WI38 (cell line): Measurements from ENCODE around the gene CA6.

Experiments used
- H3K4me3 ChIP-seq: 2 replicates; pipeline ENCODE4 v1.5.1; 2011; ENCODE audit warnings: low read depth, mild to moderate bottlenecking, control low read depth, low read length
- TF ChIP-seq, protein P1 (sequence below): IDR thresholded peaks from 2 replicates; pipeline ENCODE4 v1.5.1; 2012; ENCODE audit warnings: low read depth, mild to moderate bottlenecking, control low read depth, low read length

CA6 gene

DNA sequence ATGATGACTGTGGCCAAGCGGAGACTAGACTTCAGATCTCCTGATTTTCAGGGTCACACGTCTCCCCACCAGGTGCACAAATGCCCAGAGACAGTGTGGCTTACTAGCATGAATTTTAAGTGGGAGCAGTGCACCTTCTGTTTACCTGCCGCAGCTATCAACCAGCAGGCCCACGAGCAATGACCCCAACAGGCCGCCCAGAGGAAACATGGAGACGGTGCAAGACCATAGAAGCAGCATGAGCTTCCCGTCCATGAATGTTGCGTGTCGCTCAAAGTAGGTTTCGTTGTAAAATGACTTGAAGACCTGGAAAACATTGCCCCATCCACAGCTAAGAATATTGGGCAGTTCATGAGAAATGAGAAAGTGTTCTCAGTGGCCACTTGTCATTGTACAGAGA is 77.1 kb downstream of the CA6 start:
- TF ChIP-seq, protein P1, sequence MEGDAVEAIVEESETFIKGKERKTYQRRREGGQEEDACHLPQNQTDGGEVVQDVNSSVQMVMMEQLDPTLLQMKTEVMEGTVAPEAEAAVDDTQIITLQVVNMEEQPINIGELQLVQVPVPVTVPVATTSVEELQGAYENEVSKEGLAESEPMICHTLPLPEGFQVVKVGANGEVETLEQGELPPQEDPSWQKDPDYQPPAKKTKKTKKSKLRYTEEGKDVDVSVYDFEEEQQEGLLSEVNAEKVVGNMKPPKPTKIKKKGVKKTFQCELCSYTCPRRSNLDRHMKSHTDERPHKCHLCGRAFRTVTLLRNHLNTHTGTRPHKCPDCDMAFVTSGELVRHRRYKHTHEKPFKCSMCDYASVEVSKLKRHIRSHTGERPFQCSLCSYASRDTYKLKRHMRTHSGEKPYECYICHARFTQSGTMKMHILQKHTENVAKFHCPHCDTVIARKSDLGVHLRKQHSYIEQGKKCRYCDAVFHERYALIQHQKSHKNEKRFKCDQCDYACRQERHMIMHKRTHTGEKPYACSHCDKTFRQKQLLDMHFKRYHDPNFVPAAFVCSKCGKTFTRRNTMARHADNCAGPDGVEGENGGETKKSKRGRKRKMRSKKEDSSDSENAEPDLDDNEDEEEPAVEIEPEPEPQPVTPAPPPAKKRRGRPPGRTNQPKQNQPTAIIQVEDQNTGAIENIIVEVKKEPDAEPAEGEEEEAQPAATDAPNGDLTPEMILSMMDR: no peak
- H3K4me3 ChIP-seq: no peak overlapping the region
